Measurements from ENCODE around the gene SYDE2. TPM values are rescaled to one million over a fixed set of nuclear protein-coding genes. Genes with fewer than 3 reads are reported as not detected.
"Not testable (repeated sequence)": the region's sequence is repeated elsewhere in the genome, so short reads cannot be mapped to it uniquely, and the experiment has no call there.

SYDE2 gene
- total RNA-seq: 1.9 and 2.1 TPM in 2 replicates

- H3K4me1 Mint-ChIP-seq (ENCODE audit: low read depth): peaks cover 19% of the 10 kb centered on the region
- DNase-seq (ENCODE audit: low spot score): peak; percentile 78
- no peaks in the 10 kb centered on the region for H3K9me3 Mint-ChIP-seq
- H3K36me3 Mint-ChIP-seq (ENCODE audit: low read depth): peaks cover 2% of the 10 kb centered on the region
- H3K27me3 Mint-ChIP-seq (ENCODE audit: low read depth): peaks cover 20% of the 10 kb centered on the region
- intact Hi-C loops (cut with micrococcal nuclease): loop anchor here (1.0 to 5.0 kb wide), 5 partner anchors 53 to 253 kb away; partner anchors contain the start of genes BCL10 and C1orf52
- peak within 1 kb of the TSS; percentile 90 for H3K4me3 Mint-ChIP-seq (ENCODE audit: low read depth)
- H3K27ac Mint-ChIP-seq: peak within 1 kb of the TSS; percentile 88
Measured at GRCh38 chr1:85200463-85201339, at the start of gene SYDE2. Gene SYDE2, minus strand, starts transcription at chr1:85201016. Its CDS starts 20 bp downstream, at chr1:85200996.

GRCh38 chr1:85249042-85249441, 48.2 kb upstream of the SYDE2 start:
- not testable (repeated sequence) for H3K27me3 Mint-ChIP-seq (ENCODE audit: low read depth); H3K4me1 Mint-ChIP-seq (ENCODE audit: low read depth)

GRCh38 chr1:85245891-85246290, 45.1 kb upstream of the SYDE2 start:
- DNase-seq (ENCODE audit: low spot score): no peak

More at GRCh38 chr1:85249042-85249441, 48.2 kb upstream of the SYDE2 start:
- DNase-seq (ENCODE audit: low spot score); H3K27ac Mint-ChIP-seq; intact Hi-C loops (cut with micrococcal nuclease); H3K9me3 Mint-ChIP-seq; H3K4me3 Mint-ChIP-seq (ENCODE audit: low read depth): not testable (repeated sequence)
- H3K36me3 Mint-ChIP-seq (ENCODE audit: low read depth): peaks cover 36% of the 10 kb centered on the region

GRCh38 chr1:85245456-85245855, 44.6 kb upstream of the SYDE2 start:
- H3K27me3 Mint-ChIP-seq (ENCODE audit: low read depth): no peaks in the 10 kb centered on the region
- intact Hi-C loops (cut with micrococcal nuclease): no loop called here
- no peak overlapping the region for H3K4me3 Mint-ChIP-seq (ENCODE audit: low read depth)
- H3K4me1 Mint-ChIP-seq (ENCODE audit: low read depth): peaks cover 15% of the 10 kb centered on the region
- no peak overlapping the region for H3K27ac Mint-ChIP-seq
- DNase-seq (ENCODE audit: low spot score): no peak
- H3K9me3 Mint-ChIP-seq: no peaks in the 10 kb centered on the region
- peaks cover 10% of the 10 kb centered on the region for H3K36me3 Mint-ChIP-seq (ENCODE audit: low read depth)

More at GRCh38 chr1:85245891-85246290, 45.1 kb upstream of the SYDE2 start:
- intact Hi-C loops (cut with micrococcal nuclease): no loop called here
- Mint-ChIP-seq H3K4me3 (ENCODE audit: low read depth) (no peak overlapping the region), H3K36me3 (ENCODE audit: low read depth) (peaks cover 14% of the 10 kb centered on the region), H3K27me3 (ENCODE audit: low read depth) (no peaks in the 10 kb centered on the region), H3K27ac (no peak overlapping the region), H3K9me3 (no peaks in the 10 kb centered on the region), H3K4me1 (ENCODE audit: low read depth) (peaks cover 11% of the 10 kb centered on the region)

- H3K27ac Mint-ChIP-seq: no peak overlapping the region
- intact Hi-C loops (cut with micrococcal nuclease): no loop called here
- H3K36me3 Mint-ChIP-seq (ENCODE audit: low read depth): peaks cover 2% of the 10 kb centered on the region
- H3K9me3 Mint-ChIP-seq: no peaks in the 10 kb centered on the region
- H3K27me3 Mint-ChIP-seq (ENCODE audit: low read depth): no peaks in the 10 kb centered on the region
- peaks cover 18% of the 10 kb centered on the region for H3K4me1 Mint-ChIP-seq (ENCODE audit: low read depth)
- no peak for DNase-seq (ENCODE audit: low spot score)
- H3K4me3 Mint-ChIP-seq (ENCODE audit: low read depth): no peak overlapping the region
Measured at GRCh38 chr1:85244271-85245061, 43.6 kb upstream of the SYDE2 start.

- H3K4me3 Mint-ChIP-seq (ENCODE audit: low read depth): no peak overlapping the region
- H3K4me1 Mint-ChIP-seq (ENCODE audit: low read depth): peaks cover 18% of the 10 kb centered on the region
- no peaks in the 10 kb centered on the region for H3K9me3 Mint-ChIP-seq
- no peak for DNase-seq (ENCODE audit: low spot score)
- no peak overlapping the region for H3K27ac Mint-ChIP-seq
- no peaks in the 10 kb centered on the region for H3K36me3 Mint-ChIP-seq (ENCODE audit: low read depth)
- intact Hi-C loops (cut with micrococcal nuclease): no loop called here
- H3K27me3 Mint-ChIP-seq (ENCODE audit: low read depth): no peaks in the 10 kb centered on the region
Measured at GRCh38 chr1:85243372-85243771, 42.6 kb upstream of the SYDE2 start.

- peaks cover 18% of the 10 kb centered on the region for H3K4me1 Mint-ChIP-seq (ENCODE audit: low read depth)
- no peaks in the 10 kb centered on the region for H3K9me3 Mint-ChIP-seq
- no peak for DNase-seq (ENCODE audit: low spot score)
- H3K27me3 Mint-ChIP-seq (ENCODE audit: low read depth): no peaks in the 10 kb centered on the region
- H3K4me3 Mint-ChIP-seq (ENCODE audit: low read depth): no peak overlapping the region
- intact Hi-C loops (cut with micrococcal nuclease): no loop called here
- no peaks in the 10 kb centered on the region for H3K36me3 Mint-ChIP-seq (ENCODE audit: low read depth)
- H3K27ac Mint-ChIP-seq: peak overlapping the region; percentile 12
Measured at GRCh38 chr1:85240643-85241042, 39.8 kb upstream of the SYDE2 start.

- Mint-ChIP-seq H3K36me3 (ENCODE audit: low read depth) (no peaks in the 10 kb centered on the region), H3K4me1 (ENCODE audit: low read depth) (peaks cover 18% of the 10 kb centered on the region), H3K9me3 (no peaks in the 10 kb centered on the region), H3K27ac (no peak overlapping the region), H3K4me3 (ENCODE audit: low read depth) (no peak overlapping the region), H3K27me3 (ENCODE audit: low read depth) (no peaks in the 10 kb centered on the region)
- no peak for DNase-seq (ENCODE audit: low spot score)
- intact Hi-C loops (cut with micrococcal nuclease): no loop called here
Measured at GRCh38 chr1:85240174-85240601, 39.4 kb upstream of the SYDE2 start.

GRCh38 chr1:85237613-85238012, 36.8 kb upstream of the SYDE2 start:
- Mint-ChIP-seq H3K27me3 (ENCODE audit: low read depth) (peaks cover 4% of the 10 kb centered on the region), H3K9me3 (no peaks in the 10 kb centered on the region), H3K4me1 (ENCODE audit: low read depth) (peaks cover 11% of the 10 kb centered on the region), H3K27ac (no peak overlapping the region), H3K36me3 (ENCODE audit: low read depth) (no peaks in the 10 kb centered on the region), H3K4me3 (ENCODE audit: low read depth) (no peak overlapping the region)
- intact Hi-C loops (cut with micrococcal nuclease): no loop called here
- no peak for DNase-seq (ENCODE audit: low spot score)

GRCh38 chr1:85230305-85230977, 29.6 kb upstream of the SYDE2 start:
- peaks cover 19% of the 10 kb centered on the region for H3K27me3 Mint-ChIP-seq (ENCODE audit: low read depth)
- no peaks in the 10 kb centered on the region for H3K4me1 Mint-ChIP-seq (ENCODE audit: low read depth)
- no peak overlapping the region for H3K27ac Mint-ChIP-seq
- no peak overlapping the region for H3K4me3 Mint-ChIP-seq (ENCODE audit: low read depth)
- H3K36me3 Mint-ChIP-seq (ENCODE audit: low read depth): no peaks in the 10 kb centered on the region
- no peaks in the 10 kb centered on the region for H3K9me3 Mint-ChIP-seq
- intact Hi-C loops (cut with micrococcal nuclease): no loop called here
- no peak for DNase-seq (ENCODE audit: low spot score)

GRCh38 chr1:85229574-85230097, 28.8 kb upstream of the SYDE2 start:
- H3K4me1 Mint-ChIP-seq (ENCODE audit: low read depth): no peaks in the 10 kb centered on the region
- H3K9me3 Mint-ChIP-seq: no peaks in the 10 kb centered on the region
- intact Hi-C loops (cut with micrococcal nuclease): no loop called here

GRCh38 chr1:85228972-85229371, 28.2 kb upstream of the SYDE2 start:
- H3K4me3 Mint-ChIP-seq (ENCODE audit: low read depth): no peak overlapping the region
- intact Hi-C loops (cut with micrococcal nuclease): no loop called here
- no peaks in the 10 kb centered on the region for H3K4me1 Mint-ChIP-seq (ENCODE audit: low read depth)

More at GRCh38 chr1:85229574-85230097, 28.8 kb upstream of the SYDE2 start:
- Mint-ChIP-seq H3K4me3 (ENCODE audit: low read depth) (no peak overlapping the region), H3K27ac (no peak overlapping the region), H3K27me3 (ENCODE audit: low read depth) (peaks cover 19% of the 10 kb centered on the region), H3K36me3 (ENCODE audit: low read depth) (no peaks in the 10 kb centered on the region)
- DNase-seq (ENCODE audit: low spot score): no peak

More at GRCh38 chr1:85228972-85229371, 28.2 kb upstream of the SYDE2 start:
- Mint-ChIP-seq H3K27ac (no peak overlapping the region), H3K36me3 (ENCODE audit: low read depth) (no peaks in the 10 kb centered on the region), H3K27me3 (ENCODE audit: low read depth) (peaks cover 24% of the 10 kb centered on the region), H3K9me3 (no peaks in the 10 kb centered on the region)
- no peak for DNase-seq (ENCODE audit: low spot score)
